ENCODE measurements around the gene CCDC106. TPM values are rescaled to one million over a fixed set of nuclear protein-coding genes. Genes with fewer than 3 reads are reported as not detected.

Gene CCDC106
- total RNA-seq, 2 donors from 2014 or later = 2.6 to 4.8 TPM

DNA sequence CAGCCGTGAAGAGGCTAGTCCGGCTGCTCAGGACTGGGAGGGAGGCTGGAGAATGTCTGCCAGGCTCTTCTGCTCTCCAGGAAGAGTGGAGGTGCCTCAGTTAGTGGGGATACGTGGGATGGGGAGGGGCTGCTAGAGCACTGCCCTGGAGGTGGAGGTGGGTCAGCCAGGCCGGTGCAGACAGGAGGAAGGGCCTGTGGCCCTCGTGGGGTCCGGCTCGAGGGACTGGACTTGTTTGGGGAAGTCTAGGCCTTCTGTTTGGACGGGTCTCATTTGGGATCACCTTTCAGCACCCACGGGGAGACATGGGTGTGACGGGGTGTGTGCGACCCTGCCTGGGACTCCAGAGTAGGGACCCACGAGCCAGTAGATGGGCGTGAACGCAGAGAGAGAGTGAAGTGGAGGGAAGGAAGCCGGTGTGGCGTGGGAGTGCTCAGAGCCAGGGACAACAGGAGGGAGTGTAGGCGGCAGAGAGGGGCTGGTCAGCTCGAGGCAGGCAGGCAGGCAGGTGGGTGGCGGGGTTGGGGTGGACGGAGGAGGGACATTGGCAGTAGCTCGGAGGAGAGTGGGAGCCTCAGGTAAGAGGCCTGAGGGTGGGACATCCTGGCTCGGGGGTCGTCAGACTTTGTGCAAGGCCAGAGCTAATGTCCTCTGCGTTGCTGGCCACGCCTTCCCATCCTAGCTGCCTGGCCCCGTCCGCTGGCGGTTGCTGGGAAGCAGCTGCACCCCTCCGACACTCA lies 38.5 kb downstream of the CCDC106 start:
- H3K36me3 ChIP-seq = peaks cover 28% of the 10 kb centered on the region
- no peaks in the 10 kb centered on the region for H3K9me3 ChIP-seq
- TF ChIP-seq, protein P1, sequence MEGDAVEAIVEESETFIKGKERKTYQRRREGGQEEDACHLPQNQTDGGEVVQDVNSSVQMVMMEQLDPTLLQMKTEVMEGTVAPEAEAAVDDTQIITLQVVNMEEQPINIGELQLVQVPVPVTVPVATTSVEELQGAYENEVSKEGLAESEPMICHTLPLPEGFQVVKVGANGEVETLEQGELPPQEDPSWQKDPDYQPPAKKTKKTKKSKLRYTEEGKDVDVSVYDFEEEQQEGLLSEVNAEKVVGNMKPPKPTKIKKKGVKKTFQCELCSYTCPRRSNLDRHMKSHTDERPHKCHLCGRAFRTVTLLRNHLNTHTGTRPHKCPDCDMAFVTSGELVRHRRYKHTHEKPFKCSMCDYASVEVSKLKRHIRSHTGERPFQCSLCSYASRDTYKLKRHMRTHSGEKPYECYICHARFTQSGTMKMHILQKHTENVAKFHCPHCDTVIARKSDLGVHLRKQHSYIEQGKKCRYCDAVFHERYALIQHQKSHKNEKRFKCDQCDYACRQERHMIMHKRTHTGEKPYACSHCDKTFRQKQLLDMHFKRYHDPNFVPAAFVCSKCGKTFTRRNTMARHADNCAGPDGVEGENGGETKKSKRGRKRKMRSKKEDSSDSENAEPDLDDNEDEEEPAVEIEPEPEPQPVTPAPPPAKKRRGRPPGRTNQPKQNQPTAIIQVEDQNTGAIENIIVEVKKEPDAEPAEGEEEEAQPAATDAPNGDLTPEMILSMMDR (IDR thresholded peaks at IDR 0.05) = no peak
- intact Hi-C loops (cut with DNase I) = no loop called here
- peak overlapping the region; percentile 82 for H3K27ac ChIP-seq
- H3K27me3 ChIP-seq = no peaks in the 10 kb centered on the region
- no peak overlapping the region for H3K4me3 ChIP-seq
- H3K4me1 ChIP-seq = peaks cover 42% of the 10 kb centered on the region
- no peak for DNase-seq
- peak overlapping the region in 1 of 2 donors; percentile 80 for H3K9ac ChIP-seq (ENCODE audit: low read depth in 2 of 2, low read length in 2 of 2)

- Histone ChIP-seq H3K27ac (peak overlapping the region; percentile 82), H3K9ac (ENCODE audit: low read depth in 2 of 2, low read length in 2 of 2) (peak overlapping the region; percentile 52 to 80), H3K4me3 (no peak overlapping the region), H3K36me3 (peaks cover 33% of the 10 kb centered on the region), H3K9me3 (no peaks in the 10 kb centered on the region), H3K27me3 (no peaks in the 10 kb centered on the region), H3K4me1 (peaks cover 39% of the 10 kb centered on the region)
- DNase-seq = peak; percentile 83
- intact Hi-C loops (cut with DNase I) = no loop called here
- TF ChIP-seq, protein P1 (IDR thresholded peaks at IDR 0.05) = no peak
Observed at GRCh38 chr19:55687281-55688201, 39.5 kb downstream of the CCDC106 start.

DNA sequence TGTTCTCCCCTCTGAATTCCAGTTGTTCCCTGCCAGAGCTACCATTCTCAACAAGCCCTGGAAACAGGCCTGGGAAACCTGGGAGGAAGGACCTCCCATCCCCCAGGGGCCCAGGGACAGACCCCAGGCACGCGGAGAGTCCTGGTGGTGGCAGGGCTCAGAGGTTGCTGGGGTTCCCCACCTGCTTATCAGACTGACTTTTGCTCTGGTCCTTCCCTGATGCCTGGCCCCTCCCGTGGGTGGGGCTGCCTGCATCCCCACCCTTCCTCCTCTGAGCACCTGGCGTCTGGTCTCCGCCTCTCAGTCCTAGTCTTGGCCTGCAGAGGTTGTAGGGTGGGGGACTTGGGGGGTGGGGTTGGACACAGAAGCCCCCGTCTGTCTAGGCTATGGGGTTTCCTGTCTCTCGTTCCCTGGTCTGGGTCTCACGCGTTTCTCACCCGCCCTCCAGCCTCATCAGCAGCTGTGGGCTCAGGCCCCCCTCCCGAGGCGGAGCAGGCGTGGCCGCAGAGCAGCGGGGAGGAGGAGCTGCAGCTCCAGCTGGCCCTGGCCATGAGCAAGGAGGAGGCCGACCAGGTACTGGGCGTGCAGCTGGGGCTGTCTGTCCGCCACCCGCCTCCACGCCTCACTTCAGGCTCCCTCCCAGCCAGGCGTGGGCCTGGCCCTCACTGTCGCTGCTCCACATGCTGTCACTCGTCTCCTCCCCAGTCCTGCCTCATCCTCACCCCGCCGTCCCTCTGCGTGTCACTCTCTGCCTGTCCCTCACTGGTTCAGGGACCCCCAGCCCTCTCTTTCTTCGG lies 40.6 kb downstream of the CCDC106 start:
- Histone ChIP-seq H3K36me3 (peaks cover 33% of the 10 kb centered on the region), H3K27me3 (no peaks in the 10 kb centered on the region), H3K4me1 (peaks cover 39% of the 10 kb centered on the region), H3K9me3 (no peaks in the 10 kb centered on the region), H3K9ac (ENCODE audit: low read depth in 2 of 2, low read length in 2 of 2) (peak overlapping the region; percentile 48 to 80), H3K27ac (peak overlapping the region; percentile 82), H3K4me3 (no peak overlapping the region)
- peak; percentile 90 for DNase-seq
- TF ChIP-seq, protein P1 (IDR thresholded peaks at IDR 0.05) = no peak
- intact Hi-C loops (cut with DNase I) = no loop called here

- peak overlapping the region in 1 of 2 donors; percentile 72 for H3K9ac ChIP-seq (ENCODE audit: low read depth in 2 of 2, low read length in 2 of 2)
- intact Hi-C loops (cut with DNase I) = no loop called here
- H3K36me3 ChIP-seq = peaks cover 33% of the 10 kb centered on the region
- H3K27ac ChIP-seq = peak overlapping the region; percentile 82
- H3K4me3 ChIP-seq = no peak overlapping the region
- H3K9me3 ChIP-seq = no peaks in the 10 kb centered on the region
- TF ChIP-seq, protein P1 (IDR thresholded peaks at IDR 0.05) = no peak
- peaks cover 35% of the 10 kb centered on the region for H3K4me1 ChIP-seq
- no peaks in the 10 kb centered on the region for H3K27me3 ChIP-seq
- no peak for DNase-seq
Observed at GRCh38 chr19:55689411-55690108, 41.5 kb downstream of the CCDC106 start.
